Esophagus squamous epithelium (tissue), 4 donors: ENCODE results near the gene ATG4B.

Experiments used
- CTCF ChIP-seq, 6 experiments: fragments of 450-650 bp in 4 of 6; fragments of 200-600 bp in 2 of 6; sonication (generic) in 2 of 6; IDR thresholded peaks; one replicate each; pipeline ENCODE4 v1.5.1; 2016 to 2019; ENCODE audit warnings: antibody characterized with exemption in 6 of 6, mild to moderate bottlenecking in 4 of 6, moderate library complexity in 4 of 6
- POLR2A ChIP-seq, 4 donors: fragments of 450-650 bp; IDR thresholded peaks; one replicate each; pipeline ENCODE4 v1.6.1; 2017; ENCODE audit warnings: antibody characterized with exemption in 4 of 4, mild to moderate bottlenecking in 4 of 4, moderate library complexity in 3 of 4

DNA sequence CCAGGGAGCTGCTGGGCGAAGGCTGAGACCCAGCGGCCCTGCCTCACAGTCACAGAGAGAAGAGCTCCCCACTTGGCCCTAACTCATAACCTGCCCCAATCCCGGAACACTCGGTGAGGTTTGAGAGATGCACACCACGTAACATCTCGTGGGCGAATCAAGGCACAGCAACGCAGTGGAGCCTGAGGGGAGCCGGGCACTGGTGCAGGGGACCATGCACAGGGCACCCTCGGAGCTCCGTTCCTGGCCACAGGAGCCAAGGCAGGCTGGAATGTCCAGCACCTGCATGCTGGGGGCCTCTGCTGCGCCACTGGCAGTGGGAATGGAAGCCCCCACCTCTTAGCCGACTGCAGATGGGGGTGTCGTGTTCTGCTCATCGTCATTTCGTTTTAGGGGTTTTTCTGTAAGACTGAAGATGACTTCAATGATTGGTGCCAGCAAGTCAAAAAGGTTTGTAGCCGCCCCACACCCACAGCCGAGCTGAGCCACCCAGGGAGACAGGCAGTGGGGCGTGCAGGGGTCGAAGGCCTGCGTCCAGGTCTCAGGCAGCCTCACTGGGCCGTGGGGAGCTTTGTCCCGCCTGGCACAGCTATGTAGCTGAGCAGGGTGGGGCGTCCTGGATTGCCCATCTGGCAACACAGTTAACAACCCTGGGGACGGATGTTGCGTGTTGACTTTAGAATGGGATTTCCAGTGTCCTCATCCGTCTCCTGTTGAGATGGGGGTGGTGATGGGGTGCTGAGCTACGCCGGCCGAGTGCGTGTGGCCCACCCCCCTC lies 33.0 kb downstream of the ATG4B start:
- TF ChIP-seq CTCF (IDR thresholded peaks at IDR 0.05), result no peak
- no peak for TF ChIP-seq POLR2A (IDR thresholded peaks at IDR 0.05)
